KOPT-K1 (cell line): ENCODE measurements around the gene MAST2.
"Not testable (repeated sequence)": the region's sequence is repeated elsewhere in the genome, so short reads cannot be mapped to it uniquely, and the experiment has no call there.

Source experiments
- H3K27ac ChIP-seq: fragments of 200-600 bp; sonication (generic); 2 replicates; pipeline ENCODE4 v1.5.1; 2016; ENCODE audit warnings: antibody characterized with exemption, mild to moderate bottlenecking, low read depth, low read length; ENCODE audit not compliant: poor library complexity, severe bottlenecking
- H3K36me3 ChIP-seq: fragments of 200-600 bp; sonication (generic); 2 replicates; pipeline ENCODE4 v1.5.1; 2017; ENCODE audit warnings: antibody characterized with exemption, mild to moderate bottlenecking, low read length, moderate library complexity; ENCODE audit not compliant: insufficient read depth
- H3K9me3 ChIP-seq: fragments of 200-600 bp; sonication (generic); 2 replicates; pipeline ENCODE4 v1.5.1; 2017; ENCODE audit warnings: antibody characterized with exemption, low read length, mild to moderate bottlenecking; ENCODE audit not compliant: insufficient read depth, poor library complexity, severe bottlenecking

Gene MAST2

GRCh38 chr1:45923343-45923742, 119.9 kb downstream of the MAST2 start:
- no peak overlapping the region for H3K27ac ChIP-seq
- peaks cover 11% of the 10 kb centered on the region for H3K9me3 ChIP-seq
- H3K36me3 ChIP-seq, result no peaks in the 10 kb centered on the region

GRCh38 chr1:45924736-45925135, 121.3 kb downstream of the MAST2 start:
- Histone ChIP-seq H3K36me3 (no peaks in the 10 kb centered on the region), H3K27ac (no peak overlapping the region), H3K9me3 (peaks cover 11% of the 10 kb centered on the region)

GRCh38 chr1:45925728-45926287, 122.4 kb downstream of the MAST2 start:
- Histone ChIP-seq H3K36me3 (no peaks in the 10 kb centered on the region), H3K9me3 (peaks cover 11% of the 10 kb centered on the region), H3K27ac (no peak overlapping the region)

- H3K9me3 ChIP-seq, result peaks cover 9% of the 10 kb centered on the region
- no peak overlapping the region for H3K27ac ChIP-seq
- H3K36me3 ChIP-seq, result no peaks in the 10 kb centered on the region
Observed at GRCh38 chr1:45926330-45926729, 122.9 kb downstream of the MAST2 start.

- not testable (repeated sequence) for H3K36me3 ChIP-seq, H3K9me3 ChIP-seq, H3K27ac ChIP-seq
Observed at GRCh38 chr1:45927231-45927915, 124.0 kb downstream of the MAST2 start.

- Histone ChIP-seq H3K36me3 (no peaks in the 10 kb centered on the region), H3K27ac (no peak overlapping the region), H3K9me3 (no peaks in the 10 kb centered on the region)
Observed at GRCh38 chr1:45928486-45929205, 125.2 kb downstream of the MAST2 start.

- Histone ChIP-seq H3K9me3 (no peaks in the 10 kb centered on the region), H3K36me3 (no peaks in the 10 kb centered on the region), H3K27ac (no peak overlapping the region)
Observed at GRCh38 chr1:45929257-45929687, 125.9 kb downstream of the MAST2 start.

- Histone ChIP-seq H3K9me3 (no peaks in the 10 kb centered on the region), H3K36me3 (no peaks in the 10 kb centered on the region), H3K27ac (no peak overlapping the region)
Observed at GRCh38 chr1:45930258-45931150, 127.1 kb downstream of the MAST2 start.

GRCh38 chr1:45932205-45932604, 128.8 kb downstream of the MAST2 start:
- not testable (repeated sequence) for H3K27ac ChIP-seq, H3K36me3 ChIP-seq, H3K9me3 ChIP-seq

GRCh38 chr1:45934947-45935346, 131.5 kb downstream of the MAST2 start:
- no peaks in the 10 kb centered on the region for H3K9me3 ChIP-seq
- no peak overlapping the region for H3K27ac ChIP-seq
- H3K36me3 ChIP-seq, result no peaks in the 10 kb centered on the region

GRCh38 chr1:45938029-45938428, 134.6 kb downstream of the MAST2 start:
- H3K36me3 ChIP-seq, result no peaks in the 10 kb centered on the region
- H3K9me3 ChIP-seq, result peaks cover 8% of the 10 kb centered on the region
- no peak overlapping the region for H3K27ac ChIP-seq

- Histone ChIP-seq H3K36me3 (no peaks in the 10 kb centered on the region), H3K27ac (no peak overlapping the region), H3K9me3 (peaks cover 8% of the 10 kb centered on the region)
Observed at GRCh38 chr1:45942411-45942810, 139.0 kb downstream of the MAST2 start.

GRCh38 chr1:45943185-45943584, 139.8 kb downstream of the MAST2 start:
- H3K9me3 ChIP-seq, result peaks cover 8% of the 10 kb centered on the region
- no peak overlapping the region for H3K27ac ChIP-seq
- no peaks in the 10 kb centered on the region for H3K36me3 ChIP-seq

- Histone ChIP-seq H3K36me3 (no peaks in the 10 kb centered on the region), H3K9me3 (peaks cover 8% of the 10 kb centered on the region), H3K27ac (no peak overlapping the region)
Observed at GRCh38 chr1:45945426-45945825, 142.0 kb downstream of the MAST2 start.

- not testable (repeated sequence) for H3K9me3 ChIP-seq, H3K27ac ChIP-seq, H3K36me3 ChIP-seq
Observed at GRCh38 chr1:45949462-45949861, 146.1 kb downstream of the MAST2 start.
